WTC11 (cell line): ENCODE measurements around the gene MYL12B.

ENCODE experiments used
- ATF3 ChIP-seq: sonication (generic); formaldehyde crosslinking; conservative IDR thresholded peaks from 2 replicates; pipeline ENCODE4 v1.8.1; 2022; ENCODE audit warnings: mild to moderate bottlenecking, missing genetic modification reagents
- CBFB ChIP-seq: sonication (generic); formaldehyde crosslinking; IDR thresholded peaks from 2 replicates; pipeline ENCODE4 v1.8.1; 2022; ENCODE audit warnings: mild to moderate bottlenecking, low read depth, missing genetic modification reagents
- FOXJ3 ChIP-seq: sonication (generic); formaldehyde crosslinking; IDR thresholded peaks from 2 replicates; pipeline ENCODE4 v1.9.0; 2021; ENCODE audit warnings: missing genetic modification reagents, mild to moderate bottlenecking, borderline replicate concordance
- NR3C1 ChIP-seq: sonication (generic); formaldehyde crosslinking; conservative IDR thresholded peaks from 2 replicates; pipeline ENCODE4 v1.8.1; 2023; ENCODE audit warnings: low read depth, mild to moderate bottlenecking, missing genetic modification reagents
- ZNF532 ChIP-seq: fragments of 250-450 bp; sonication (Bioruptor Pico); IDR thresholded peaks from 2 replicates; pipeline ENCODE4 v1.9.0; 2021; ENCODE audit warnings: mild to moderate bottlenecking, borderline replicate concordance
- TF ChIP-seq, protein P1 (sequence below): fragments of 200-600 bp; IDR thresholded peaks from 2 replicates; pipeline ENCODE4 v1.8.0; 2022; ENCODE audit warnings: antibody characterized with exemption

GRCh38 chr18:3305354-3305762 lies 43.4 kb downstream of the MYL12B start:
- TF ChIP-seq, protein P1, sequence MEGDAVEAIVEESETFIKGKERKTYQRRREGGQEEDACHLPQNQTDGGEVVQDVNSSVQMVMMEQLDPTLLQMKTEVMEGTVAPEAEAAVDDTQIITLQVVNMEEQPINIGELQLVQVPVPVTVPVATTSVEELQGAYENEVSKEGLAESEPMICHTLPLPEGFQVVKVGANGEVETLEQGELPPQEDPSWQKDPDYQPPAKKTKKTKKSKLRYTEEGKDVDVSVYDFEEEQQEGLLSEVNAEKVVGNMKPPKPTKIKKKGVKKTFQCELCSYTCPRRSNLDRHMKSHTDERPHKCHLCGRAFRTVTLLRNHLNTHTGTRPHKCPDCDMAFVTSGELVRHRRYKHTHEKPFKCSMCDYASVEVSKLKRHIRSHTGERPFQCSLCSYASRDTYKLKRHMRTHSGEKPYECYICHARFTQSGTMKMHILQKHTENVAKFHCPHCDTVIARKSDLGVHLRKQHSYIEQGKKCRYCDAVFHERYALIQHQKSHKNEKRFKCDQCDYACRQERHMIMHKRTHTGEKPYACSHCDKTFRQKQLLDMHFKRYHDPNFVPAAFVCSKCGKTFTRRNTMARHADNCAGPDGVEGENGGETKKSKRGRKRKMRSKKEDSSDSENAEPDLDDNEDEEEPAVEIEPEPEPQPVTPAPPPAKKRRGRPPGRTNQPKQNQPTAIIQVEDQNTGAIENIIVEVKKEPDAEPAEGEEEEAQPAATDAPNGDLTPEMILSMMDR, result no peak
- TF ChIP-seq CBFB (CRISPR knock-in tag) (no peak), ATF3 (no peak), FOXJ3 (no peak), ZNF532 (CRISPR knock-in tag) (no peak), NR3C1 (CRISPR knock-in tag) (no peak)
